NB4 (cell line): Measurements from ENCODE around the gene SLC6A19.
A peak's percentile ranks its signal among the peaks of the same experiment; 100 is the strongest.

ENCODE experiments used
- DNase-seq: peaks from one replicate; pipeline ENCODE4 v3.0.0; 2010; ENCODE audit warnings: low read depth
- H3K4me3 ChIP-seq: one replicate; pipeline ENCODE4 v1.5.1; 2011; ENCODE audit warnings: mild to moderate bottlenecking, low read depth, low read length, moderate library complexity
- MYC ChIP-seq: IDR thresholded peaks from 2 replicates; pipeline ENCODE4 v1.6.1; 2011; ENCODE audit warnings: low read depth, low read length
- POLR2A ChIP-seq: IDR thresholded peaks from 2 replicates; pipeline ENCODE4 v1.6.1; 2011; ENCODE audit warnings: mild to moderate bottlenecking; ENCODE audit not compliant: insufficient read length; ENCODE audit errors: extremely low read depth
- TF ChIP-seq, protein P1 (sequence below): IDR thresholded peaks from 2 replicates; pipeline ENCODE4 v1.6.1; 2011; ENCODE audit warnings: low read depth, low read length
- TF ChIP-seq, protein P2 (sequence below): IDR thresholded peaks from one replicate; pipeline ENCODE4 v1.5.1; 2012; ENCODE audit warnings: low read depth, low read length

The SLC6A19 gene

DNA sequence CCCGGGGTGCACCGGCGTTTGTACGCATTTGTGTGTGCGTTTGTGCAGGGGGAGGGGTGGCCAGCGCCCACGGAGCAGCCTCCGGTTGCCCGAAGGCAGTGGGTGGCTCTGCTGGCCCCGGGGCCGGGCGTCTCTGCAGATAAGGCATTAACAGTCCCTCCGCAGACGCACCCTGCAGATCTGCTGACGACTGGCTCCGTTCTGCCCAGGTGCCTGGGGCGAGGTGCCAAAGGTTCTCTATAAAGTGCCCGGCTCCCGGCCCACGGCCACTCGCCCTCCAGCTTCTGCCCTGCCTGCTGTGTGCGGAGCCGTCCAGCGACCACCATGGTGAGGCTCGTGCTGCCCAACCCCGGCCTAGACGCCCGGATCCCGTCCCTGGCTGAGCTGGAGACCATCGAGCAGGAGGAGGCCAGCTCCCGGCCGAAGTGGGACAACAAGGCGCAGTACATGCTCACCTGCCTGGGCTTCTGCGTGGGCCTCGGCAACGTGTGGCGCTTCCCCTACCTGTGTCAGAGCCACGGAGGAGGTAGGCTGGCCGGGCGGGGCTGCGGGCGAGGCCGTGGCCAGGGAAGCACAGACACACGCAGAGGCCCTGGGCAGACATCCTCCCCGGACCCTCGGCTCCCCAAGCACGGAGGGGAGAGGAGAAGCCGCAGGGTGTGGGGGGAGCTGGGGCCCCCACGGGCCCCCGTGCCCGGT lies at the start of gene SLC6A19:
SLC6A19 (plus strand) TSS at position 269 of the 699 bp plus-strand sequence; CDS start at position 325, 56 bp downstream.
- TF ChIP-seq, protein P1, sequence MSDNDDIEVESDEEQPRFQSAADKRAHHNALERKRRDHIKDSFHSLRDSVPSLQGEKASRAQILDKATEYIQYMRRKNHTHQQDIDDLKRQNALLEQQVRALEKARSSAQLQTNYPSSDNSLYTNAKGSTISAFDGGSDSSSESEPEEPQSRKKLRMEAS = no peak
- TF ChIP-seq, protein P2, sequence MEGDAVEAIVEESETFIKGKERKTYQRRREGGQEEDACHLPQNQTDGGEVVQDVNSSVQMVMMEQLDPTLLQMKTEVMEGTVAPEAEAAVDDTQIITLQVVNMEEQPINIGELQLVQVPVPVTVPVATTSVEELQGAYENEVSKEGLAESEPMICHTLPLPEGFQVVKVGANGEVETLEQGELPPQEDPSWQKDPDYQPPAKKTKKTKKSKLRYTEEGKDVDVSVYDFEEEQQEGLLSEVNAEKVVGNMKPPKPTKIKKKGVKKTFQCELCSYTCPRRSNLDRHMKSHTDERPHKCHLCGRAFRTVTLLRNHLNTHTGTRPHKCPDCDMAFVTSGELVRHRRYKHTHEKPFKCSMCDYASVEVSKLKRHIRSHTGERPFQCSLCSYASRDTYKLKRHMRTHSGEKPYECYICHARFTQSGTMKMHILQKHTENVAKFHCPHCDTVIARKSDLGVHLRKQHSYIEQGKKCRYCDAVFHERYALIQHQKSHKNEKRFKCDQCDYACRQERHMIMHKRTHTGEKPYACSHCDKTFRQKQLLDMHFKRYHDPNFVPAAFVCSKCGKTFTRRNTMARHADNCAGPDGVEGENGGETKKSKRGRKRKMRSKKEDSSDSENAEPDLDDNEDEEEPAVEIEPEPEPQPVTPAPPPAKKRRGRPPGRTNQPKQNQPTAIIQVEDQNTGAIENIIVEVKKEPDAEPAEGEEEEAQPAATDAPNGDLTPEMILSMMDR = no peak
- no peak for TF ChIP-seq MYC
- no peak for TF ChIP-seq POLR2A
- no peak for DNase-seq
- H3K4me3 ChIP-seq = no peak within 1 kb of the TSS

DNA sequence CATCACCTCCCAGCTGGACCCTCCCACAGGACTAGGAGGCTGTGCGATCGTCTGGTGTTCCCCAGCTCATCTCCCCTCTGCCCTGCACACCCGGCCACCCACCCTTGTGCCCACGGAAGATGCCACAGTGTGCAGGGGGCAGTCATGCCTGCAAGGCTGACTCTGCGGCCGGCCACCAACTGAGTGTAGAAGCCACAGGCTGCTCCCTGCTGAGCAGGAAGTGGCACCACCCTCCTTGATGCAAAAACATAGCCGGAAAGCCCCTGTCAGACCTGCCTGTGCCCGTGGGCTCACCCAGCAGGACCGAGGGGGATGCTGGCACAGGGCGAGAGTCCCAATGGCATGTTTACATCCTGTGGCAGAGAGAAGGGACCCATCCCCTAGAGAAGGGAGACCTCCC lies 49.2 kb upstream of the SLC6A19 start:
- TF ChIP-seq POLR2A (no peak), MYC (no peak)
- no peak overlapping the region for H3K4me3 ChIP-seq
- DNase-seq = peak; percentile 57

DNA sequence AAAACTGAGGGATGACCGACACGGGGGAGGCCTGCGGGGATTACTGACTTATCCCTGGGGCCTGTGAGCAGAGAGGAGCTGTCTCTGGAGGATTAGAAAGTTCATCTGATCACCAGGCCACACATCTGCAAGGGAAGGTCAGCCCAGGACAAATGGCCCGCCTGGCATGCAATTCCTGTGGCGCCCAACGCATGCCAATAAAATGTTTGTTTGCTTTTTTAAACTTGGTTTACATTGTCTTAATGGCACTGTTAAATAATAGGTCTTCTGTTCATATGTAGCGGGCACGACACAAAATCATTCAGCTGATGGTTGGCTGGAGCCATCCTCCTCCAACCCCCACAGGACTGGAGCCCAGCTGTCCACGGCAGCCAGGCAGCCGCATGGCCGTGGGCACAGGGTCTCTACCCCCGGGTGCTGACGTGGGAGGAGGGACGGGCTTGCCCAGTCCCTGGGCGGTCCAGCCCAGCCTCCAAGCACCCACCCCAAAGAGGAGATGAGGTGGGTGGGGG lies 48.6 kb upstream of the SLC6A19 start:
- DNase-seq = peak; percentile 42
- no peak overlapping the region for H3K4me3 ChIP-seq
- TF ChIP-seq, protein P2 = no peak
- TF ChIP-seq MYC (no peak; the same call in 1 of the 2 replicates), POLR2A (no peak)
- TF ChIP-seq, protein P1 = no peak

DNA sequence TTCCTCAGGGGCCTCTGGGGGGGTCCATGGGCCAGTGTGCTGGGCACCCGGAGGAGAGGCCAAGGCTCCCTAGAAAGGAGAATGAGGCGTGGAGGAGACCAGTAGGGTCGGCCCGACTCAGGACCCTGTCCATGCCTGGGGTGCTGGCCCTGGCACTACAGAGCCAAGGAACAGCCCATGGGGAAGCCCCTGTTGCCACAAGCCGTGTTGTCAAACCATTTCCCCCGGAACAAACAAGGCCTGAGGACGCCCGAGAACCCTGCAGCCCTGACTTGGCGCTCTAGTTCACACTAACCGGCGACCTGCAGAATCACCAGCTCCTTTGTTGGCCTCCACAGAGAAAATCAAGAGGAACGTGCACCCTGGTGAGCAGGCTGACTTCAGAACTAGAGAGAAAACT lies 48.0 kb upstream of the SLC6A19 start:
- no peak for DNase-seq
- TF ChIP-seq, protein P1 = no peak
- TF ChIP-seq POLR2A = no peak
- no peak for TF ChIP-seq MYC
- TF ChIP-seq, protein P2 = no peak
- no peak overlapping the region for H3K4me3 ChIP-seq

DNA sequence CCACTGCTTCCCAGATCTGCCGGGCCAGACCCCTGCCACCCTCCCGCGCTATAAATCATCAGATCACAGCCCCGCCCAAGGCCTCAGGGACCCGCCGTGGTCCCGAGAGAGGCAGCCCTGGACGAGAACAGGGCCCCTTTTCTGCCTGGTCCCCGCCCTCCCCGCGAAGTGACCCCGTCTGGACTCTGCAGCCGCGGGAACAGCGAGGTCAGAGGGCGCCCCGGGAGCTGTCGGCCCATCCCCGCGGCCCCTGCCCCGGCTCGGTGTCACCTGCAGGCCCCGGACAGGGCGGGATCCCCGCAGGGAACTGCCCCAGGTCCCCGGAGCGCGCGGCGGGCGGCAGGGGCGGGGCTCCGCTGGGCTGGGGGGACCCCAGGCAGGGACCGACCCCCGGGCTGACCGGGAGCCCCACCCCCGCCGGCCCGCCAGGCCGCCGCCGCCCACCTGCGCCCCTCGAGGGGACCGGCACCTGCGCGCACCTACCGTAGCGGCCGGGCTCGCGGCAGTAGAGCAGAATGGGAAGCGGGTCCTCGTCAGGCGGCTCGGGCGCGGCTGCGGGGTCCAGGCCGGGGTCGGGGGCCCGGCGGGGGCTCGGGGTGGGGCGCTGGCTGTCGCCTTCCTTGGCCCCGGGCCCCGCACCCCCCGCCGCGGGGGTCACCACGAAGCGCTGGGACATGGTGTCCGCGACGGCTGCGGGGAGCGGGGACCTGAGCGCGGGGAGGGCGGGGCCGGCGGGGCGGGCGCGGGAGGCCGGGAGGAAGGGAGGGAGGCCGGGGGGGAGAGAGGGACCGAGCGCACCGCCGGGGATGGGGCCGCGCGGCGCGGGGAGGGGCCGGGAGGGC lies 46.0 kb upstream of the SLC6A19 start:
- H3K4me3 ChIP-seq = no peak overlapping the region

More for the DNA sequence above, 46.0 kb upstream of the SLC6A19 start:
- TF ChIP-seq POLR2A = no peak
- TF ChIP-seq MYC = no peak
- TF ChIP-seq, protein P1 = no peak
- TF ChIP-seq, protein P2 = no peak
- DNase-seq = no peak
